T-helper 17 cell (primary cell): ENCODE measurements around the gene CNTRL. TPM values are rescaled to one million over a fixed set of nuclear protein-coding genes. Genes with fewer than 3 reads are reported as not detected.

ENCODE experiments used
- ATAC-seq: fragments of 150-1000 bp; cut with Tn5 transposase; 2 replicates; pipeline ENCODE4 v1.10.0; 2021; ENCODE audit warnings: mild to moderate bottlenecking, moderate library complexity
- DNase-seq, 3 donors: peaks; one replicate each; pipeline versions ENCODE4 v3.0.0 to v3.0.0-alpha.2; 2020 to 2021
- H3K9me3 ChIP-seq: one replicate; pipeline ENCODE4 v1.7.0; 2013; ENCODE audit warnings: low read length, mild to moderate bottlenecking; ENCODE audit not compliant: control insufficient read depth, poor library complexity, severe bottlenecking
- H3K27ac Mint-ChIP-seq: one replicate; pipeline ENCODE4 v1.8.0; 2022; ENCODE audit warnings: mild to moderate bottlenecking, moderate library complexity, mixed read lengths
- H3K27me3 Mint-ChIP-seq: one replicate; pipeline ENCODE4 v1.8.0; 2022; ENCODE audit warnings: mixed read lengths
- H3K36me3 Mint-ChIP-seq: one replicate; pipeline ENCODE4 v1.8.0; 2022; ENCODE audit warnings: low read depth, mixed read lengths
- H3K4me1 Mint-ChIP-seq: one replicate; pipeline ENCODE4 v1.8.0; 2022; ENCODE audit warnings: mild to moderate bottlenecking, mixed read lengths
- H3K4me3 Mint-ChIP-seq: one replicate; pipeline ENCODE4 v1.8.0; 2022; ENCODE audit warnings: mild to moderate bottlenecking, moderate library complexity, mixed read lengths
- total RNA-seq, 4 donors: library from RNA in 2 of 4; stranded (reverse) in 2 of 4; gene quantifications; one replicate each; pipeline ENCODE4 v1.2.3 and lab custom pipeline; 2022 to 2026

Gene CNTRL
- total RNA-seq, 2 donors from 2014 or later, result 69.5 to 81.1 TPM

DNA sequence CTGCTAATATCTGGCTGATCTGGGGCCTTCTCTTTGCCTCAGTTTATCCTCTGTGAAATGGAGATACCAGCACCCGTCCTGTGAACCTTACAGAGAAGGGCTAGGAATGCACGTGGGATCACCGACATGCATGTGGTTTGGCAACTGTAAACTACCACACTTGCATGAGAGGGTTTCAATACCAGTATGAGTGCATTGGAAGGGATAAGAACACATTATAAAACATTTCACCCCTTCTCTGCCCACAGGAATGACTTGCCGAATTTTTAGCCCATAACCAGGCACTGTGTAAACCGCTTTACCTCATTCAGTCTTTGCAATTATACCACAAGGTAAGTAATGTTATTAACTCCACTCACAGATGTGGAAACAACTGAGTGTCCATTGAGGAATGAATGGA lies 135.8 kb downstream of the CNTRL start:
- H3K27ac Mint-ChIP-seq, result no peak overlapping the region
- H3K4me1 Mint-ChIP-seq, result peaks cover 14% of the 10 kb centered on the region
- no peaks in the 10 kb centered on the region for H3K27me3 Mint-ChIP-seq
- H3K36me3 Mint-ChIP-seq, result no peaks in the 10 kb centered on the region
- DNase-seq (no peak), ATAC-seq (no peak)
- no peak overlapping the region for H3K4me3 Mint-ChIP-seq
- H3K9me3 ChIP-seq, result no peaks in the 10 kb centered on the region

DNA sequence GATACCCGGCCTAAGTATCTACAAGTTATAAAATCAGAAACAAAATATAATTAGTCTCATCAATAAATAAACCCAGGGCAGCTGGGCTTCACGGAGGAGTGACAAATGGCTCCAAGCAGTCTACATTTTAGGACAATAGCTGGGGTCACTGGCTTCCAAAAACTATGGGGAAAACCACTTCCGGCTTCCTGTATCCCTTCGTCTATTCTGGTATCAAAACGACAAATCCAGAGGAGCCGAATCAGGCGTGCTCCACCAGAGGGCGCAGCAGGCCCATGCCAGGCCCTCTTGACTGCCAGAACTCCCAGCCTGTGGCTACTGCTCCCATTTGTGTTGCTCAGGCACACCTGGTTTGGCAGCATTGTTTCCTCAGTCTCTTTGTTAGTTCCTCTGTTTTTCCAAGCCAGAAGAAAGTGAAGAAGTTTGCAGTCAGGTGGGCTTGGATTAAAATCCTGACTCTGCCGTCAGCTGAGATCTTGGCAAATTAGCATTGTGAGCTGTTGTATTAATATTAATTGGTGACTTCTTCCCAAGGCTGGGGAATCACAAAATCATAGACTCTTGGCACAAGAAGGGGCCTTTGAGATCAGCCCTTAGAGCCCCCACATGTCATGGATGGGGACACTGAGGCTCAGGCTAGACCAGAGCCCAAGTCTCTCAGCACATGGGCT lies 138.5 kb downstream of the CNTRL start:
- no peaks in the 10 kb centered on the region for H3K9me3 ChIP-seq
- Mint-ChIP-seq H3K4me3 (no peak overlapping the region), H3K36me3 (peaks cover 2% of the 10 kb centered on the region), H3K27me3 (no peaks in the 10 kb centered on the region), H3K27ac (no peak overlapping the region), H3K4me1 (peaks cover 12% of the 10 kb centered on the region)
- ATAC-seq (peak; percentile 81), DNase-seq (peak; percentile 40 to 50 (median 43))

DNA sequence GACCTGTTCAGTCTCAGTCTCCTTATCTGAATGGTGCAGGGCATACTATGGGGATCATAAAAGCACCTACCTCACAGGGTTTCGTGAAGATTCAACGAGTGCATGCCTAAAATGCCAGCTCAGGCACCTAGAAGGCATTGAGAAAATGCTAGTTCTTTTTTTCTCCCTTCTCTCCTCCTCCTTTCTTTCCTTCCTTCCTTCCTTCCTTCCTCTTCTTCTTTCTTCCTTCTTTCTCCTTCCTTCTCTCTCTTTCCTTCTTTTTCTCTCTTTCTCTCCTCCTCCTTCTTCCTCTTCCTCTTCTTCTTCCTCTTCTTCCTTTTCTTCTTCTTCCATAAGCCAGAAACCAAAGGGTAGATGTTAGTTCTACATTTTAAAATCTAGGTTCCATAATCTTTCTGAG lies 139.2 kb downstream of the CNTRL start:
- ATAC-seq (no peak), DNase-seq (no peak)
- H3K4me1 Mint-ChIP-seq, result peaks cover 10% of the 10 kb centered on the region
- H3K27me3 Mint-ChIP-seq, result no peaks in the 10 kb centered on the region
- H3K36me3 Mint-ChIP-seq, result peaks cover 2% of the 10 kb centered on the region
- H3K9me3 ChIP-seq, result no peaks in the 10 kb centered on the region
- no peak overlapping the region for H3K27ac Mint-ChIP-seq
- H3K4me3 Mint-ChIP-seq, result no peak overlapping the region

DNA sequence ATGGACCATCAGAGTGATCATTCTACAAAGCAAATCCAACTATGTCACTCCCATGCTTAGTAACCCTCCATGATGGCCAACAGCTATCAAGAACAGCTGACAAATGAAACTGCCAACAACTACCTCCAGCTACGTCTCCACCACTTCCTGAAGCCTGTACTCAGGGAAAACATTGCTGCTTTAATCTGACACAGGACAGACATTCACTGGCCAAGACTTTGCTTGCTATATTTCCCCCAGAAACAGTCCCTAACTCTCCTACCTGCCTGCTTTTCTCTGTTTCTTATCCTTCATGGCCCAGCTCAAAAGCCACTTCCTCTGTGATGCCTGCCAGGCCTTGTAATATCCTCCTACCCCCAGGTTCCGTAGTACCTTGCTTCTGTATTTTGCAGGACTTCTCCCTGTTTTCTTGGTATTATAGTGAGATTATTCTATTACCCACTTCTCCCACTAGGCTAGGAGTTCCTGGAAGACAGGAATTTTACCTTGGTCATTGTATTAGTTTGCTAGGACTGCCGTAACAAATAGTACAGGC lies 141.6 kb downstream of the CNTRL start:
- H3K9me3 ChIP-seq, result no peaks in the 10 kb centered on the region
- no peak overlapping the region for H3K27ac Mint-ChIP-seq
- DNase-seq (no peak), ATAC-seq (no peak)
- H3K27me3 Mint-ChIP-seq, result no peaks in the 10 kb centered on the region
- peaks cover 2% of the 10 kb centered on the region for H3K36me3 Mint-ChIP-seq
- H3K4me1 Mint-ChIP-seq, result peaks cover 10% of the 10 kb centered on the region
- H3K4me3 Mint-ChIP-seq, result no peak overlapping the region

DNA sequence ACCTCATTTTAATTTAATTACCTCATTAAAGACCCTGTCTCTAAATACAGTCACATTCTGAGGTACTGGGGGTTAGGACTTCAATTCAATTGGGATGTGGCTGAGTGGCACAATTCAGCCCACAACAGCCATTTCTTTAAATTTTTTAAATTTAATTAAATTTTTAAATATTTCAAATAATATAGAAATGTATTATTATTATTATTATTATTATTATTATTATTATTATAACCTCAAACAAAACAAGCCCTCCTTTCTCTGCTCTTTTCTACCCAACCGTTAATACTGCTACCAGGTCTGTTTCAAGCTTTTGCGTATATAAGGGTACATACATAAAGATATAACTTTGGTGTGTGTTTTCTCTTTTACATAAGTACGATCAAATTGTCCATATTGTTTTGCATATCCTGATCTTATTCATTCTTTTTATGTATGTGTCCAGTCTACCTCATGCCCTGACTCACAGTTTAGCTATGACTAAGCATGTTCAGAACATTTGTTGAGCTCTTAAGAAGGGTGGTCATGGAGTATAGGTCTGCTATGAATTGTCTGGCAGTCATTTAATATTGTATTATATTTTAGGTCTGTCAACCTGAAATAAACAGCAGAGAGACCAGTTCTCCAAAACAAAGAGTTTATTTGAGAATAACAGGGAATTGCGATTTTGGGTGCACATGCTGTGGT lies 143.0 kb downstream of the CNTRL start:
- ATAC-seq (no peak), DNase-seq (no peak)
- no peaks in the 10 kb centered on the region for H3K27me3 Mint-ChIP-seq
- no peak overlapping the region for H3K27ac Mint-ChIP-seq
- peaks cover 2% of the 10 kb centered on the region for H3K36me3 Mint-ChIP-seq
- H3K4me1 Mint-ChIP-seq, result peaks cover 10% of the 10 kb centered on the region
- H3K4me3 Mint-ChIP-seq, result no peak overlapping the region
- H3K9me3 ChIP-seq, result no peaks in the 10 kb centered on the region

DNA sequence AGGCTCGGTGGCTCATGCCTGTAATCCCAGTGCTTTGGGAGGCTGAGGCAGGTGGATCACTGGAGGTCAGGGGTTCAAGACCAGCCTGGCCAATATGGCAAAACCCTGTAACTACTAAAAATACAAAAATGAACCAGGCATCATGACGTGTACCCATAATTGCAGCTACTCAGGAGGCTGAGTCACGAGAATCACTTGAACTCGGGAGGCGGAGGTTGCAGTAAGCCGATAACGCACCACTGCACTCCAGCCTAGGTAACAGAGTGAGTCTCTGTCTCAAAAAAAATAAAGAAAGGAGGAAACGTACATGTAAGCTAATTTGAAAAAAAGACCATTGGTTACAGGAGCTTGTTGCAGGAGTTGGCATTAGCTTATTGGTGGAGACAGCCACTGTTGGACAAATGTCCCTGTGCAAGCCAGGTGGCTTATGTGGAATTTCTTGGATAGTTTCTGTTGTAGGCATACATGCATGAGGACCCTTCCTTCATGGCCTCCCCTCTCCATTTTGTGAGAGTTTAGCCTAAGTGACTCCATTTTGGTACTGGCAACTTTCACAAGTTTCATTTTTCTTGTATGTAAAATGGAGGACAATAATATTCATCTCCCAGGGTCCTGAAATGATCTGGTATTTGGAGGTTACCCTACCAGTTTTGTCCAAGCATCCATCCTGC lies 143.7 kb downstream of the CNTRL start:
- no peak for ATAC-seq
- H3K27ac Mint-ChIP-seq, result no peak overlapping the region
- no peaks in the 10 kb centered on the region for H3K27me3 Mint-ChIP-seq
- H3K36me3 Mint-ChIP-seq, result peaks cover 2% of the 10 kb centered on the region
- H3K4me1 Mint-ChIP-seq, result peaks cover 7% of the 10 kb centered on the region
- H3K4me3 Mint-ChIP-seq, result no peak overlapping the region
- no peaks in the 10 kb centered on the region for H3K9me3 ChIP-seq
- no peak for DNase-seq

DNA sequence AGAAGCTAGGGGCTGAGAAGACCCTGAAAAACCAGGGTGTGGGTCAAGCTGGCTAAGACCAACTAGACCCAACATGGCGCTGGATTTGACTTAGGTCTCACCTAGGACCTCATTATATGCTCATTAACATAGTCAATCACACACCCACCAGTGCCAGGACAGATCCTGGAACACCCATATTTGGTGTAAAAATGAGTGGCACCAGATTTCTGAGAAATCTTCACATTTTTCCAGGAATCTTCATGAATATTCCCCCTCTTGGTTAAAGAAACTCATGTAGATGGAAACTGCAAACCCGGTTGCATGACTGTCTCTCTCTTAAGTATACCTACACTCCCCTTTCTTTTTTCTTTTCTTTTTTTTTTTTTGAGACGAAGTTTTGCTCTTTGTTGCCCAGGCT lies 144.8 kb downstream of the CNTRL start:
- no peak for ATAC-seq
- Mint-ChIP-seq H3K4me1 (peaks cover 4% of the 10 kb centered on the region), H3K4me3 (no peak overlapping the region), H3K27me3 (no peaks in the 10 kb centered on the region), H3K27ac (no peak overlapping the region), H3K36me3 (peaks cover 2% of the 10 kb centered on the region)
- no peaks in the 10 kb centered on the region for H3K9me3 ChIP-seq
- DNase-seq, result no peak

DNA sequence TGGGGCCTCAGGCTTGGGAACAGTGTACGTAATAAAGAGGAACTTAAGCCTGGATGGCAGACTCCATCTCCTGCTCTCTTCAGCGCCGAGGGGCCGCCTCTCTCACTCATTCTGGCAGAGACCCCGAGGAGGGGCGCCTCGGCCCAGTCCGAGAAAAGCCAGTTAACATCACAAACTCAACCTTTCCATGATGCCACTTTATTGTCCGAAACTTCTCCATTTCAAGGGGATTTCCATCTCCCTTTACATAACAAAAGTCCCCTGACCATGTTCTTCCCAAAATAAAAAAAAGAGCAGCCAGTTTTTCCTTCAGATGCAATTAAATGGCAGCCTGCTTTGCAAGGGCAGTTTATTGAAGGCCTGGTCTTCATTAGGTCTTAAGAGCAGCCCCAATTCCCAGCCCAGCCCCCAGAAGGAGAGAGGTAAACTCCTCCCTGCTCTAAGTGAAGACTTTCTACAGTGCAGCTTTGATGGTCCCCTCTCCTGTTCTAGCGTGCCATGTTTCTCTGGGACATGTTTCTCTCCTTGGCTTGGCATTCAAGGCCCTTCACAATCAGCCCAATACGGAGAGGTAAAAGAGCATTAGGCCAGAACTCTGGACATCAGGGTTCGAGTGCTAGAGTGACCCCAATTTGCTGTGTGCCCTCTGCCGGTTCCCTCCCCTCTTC lies 146.4 kb downstream of the CNTRL start:
- ATAC-seq (no peak), DNase-seq (no peak)
- Mint-ChIP-seq H3K27ac (no peak overlapping the region), H3K36me3 (peaks cover 2% of the 10 kb centered on the region), H3K4me1 (peaks cover 4% of the 10 kb centered on the region), H3K4me3 (no peak overlapping the region), H3K27me3 (no peaks in the 10 kb centered on the region)
- no peaks in the 10 kb centered on the region for H3K9me3 ChIP-seq

DNA sequence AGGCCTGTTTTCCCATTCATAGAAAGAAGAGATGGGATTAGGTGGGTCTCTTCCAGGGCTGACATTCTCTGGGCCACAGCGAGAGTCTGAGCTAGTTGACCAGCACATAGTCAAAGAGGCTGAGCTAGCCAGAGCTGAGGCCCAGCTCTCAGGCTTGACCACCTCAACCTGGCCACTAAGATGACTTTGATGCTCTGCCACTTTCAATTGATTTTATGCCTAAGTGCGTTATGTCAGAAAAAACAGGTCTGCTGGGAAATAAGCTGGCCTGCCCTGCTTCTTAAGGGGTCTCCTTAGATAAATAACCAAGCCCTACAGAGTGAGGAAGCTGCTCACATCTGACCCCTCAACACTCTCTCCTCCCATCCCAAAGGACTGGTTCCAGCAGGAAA lies 146.9 kb downstream of the CNTRL start:
- H3K27me3 Mint-ChIP-seq, result no peaks in the 10 kb centered on the region
- H3K4me3 Mint-ChIP-seq, result no peak overlapping the region
- H3K4me1 Mint-ChIP-seq, result no peaks in the 10 kb centered on the region
- no peak overlapping the region for H3K27ac Mint-ChIP-seq
- H3K36me3 Mint-ChIP-seq, result no peaks in the 10 kb centered on the region
- no peaks in the 10 kb centered on the region for H3K9me3 ChIP-seq
- no peak for ATAC-seq
- no peak for DNase-seq

DNA sequence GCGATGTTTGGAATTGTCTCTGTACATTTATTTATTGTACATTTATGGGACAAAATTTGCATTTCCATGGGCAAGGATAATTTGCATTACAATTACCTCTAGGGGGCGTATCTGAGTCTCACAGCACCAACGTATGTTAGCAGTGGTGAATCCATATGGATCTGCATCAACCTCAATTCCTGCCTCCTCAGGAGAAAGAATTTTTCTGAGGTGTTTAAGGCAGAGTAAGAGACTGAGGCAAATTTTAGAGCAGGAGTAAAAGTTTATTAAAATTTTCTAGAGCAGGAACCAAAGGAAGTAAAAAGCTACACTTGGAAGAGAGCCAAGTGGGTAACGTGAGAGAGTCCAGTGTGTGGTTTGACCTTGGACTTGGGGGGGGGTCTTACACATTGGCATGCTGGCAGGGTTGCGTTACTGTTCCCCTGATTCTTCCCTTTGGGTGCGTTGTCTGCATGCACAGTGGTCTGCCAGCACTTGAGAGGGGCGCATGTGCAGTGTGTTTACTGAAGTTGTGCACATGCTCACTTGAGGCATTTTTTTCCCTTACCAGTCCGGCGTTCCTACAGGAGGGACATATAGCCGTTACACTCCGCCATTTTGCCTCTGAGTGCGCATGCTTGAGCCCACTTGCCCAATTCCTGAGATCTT lies 147.9 kb downstream of the CNTRL start:
- no peak overlapping the region for H3K4me3 Mint-ChIP-seq
- no peak overlapping the region for H3K27ac Mint-ChIP-seq
- H3K4me1 Mint-ChIP-seq, result no peaks in the 10 kb centered on the region
- H3K36me3 Mint-ChIP-seq, result no peaks in the 10 kb centered on the region
- no peak for ATAC-seq
- H3K27me3 Mint-ChIP-seq, result no peaks in the 10 kb centered on the region
- no peaks in the 10 kb centered on the region for H3K9me3 ChIP-seq
- DNase-seq, result no peak

DNA sequence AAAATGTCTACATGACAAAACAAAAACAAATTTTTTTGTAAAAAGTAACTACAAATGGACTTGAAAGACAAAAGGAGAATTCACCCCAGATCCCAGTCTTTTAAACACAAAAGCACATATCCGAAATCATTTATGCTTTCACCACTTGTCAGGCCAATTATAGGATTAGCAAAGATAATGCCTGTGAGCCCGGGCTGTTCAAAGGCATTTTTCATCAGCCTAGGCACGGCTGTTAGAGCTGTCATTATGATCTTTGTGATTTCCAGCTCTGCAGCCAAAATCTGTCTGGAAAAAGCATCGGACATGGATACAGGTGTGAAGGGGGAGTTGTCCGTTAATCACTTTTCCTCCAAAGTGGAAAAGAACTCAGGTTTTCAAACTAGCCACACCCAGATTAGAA lies 150.5 kb downstream of the CNTRL start:
- Mint-ChIP-seq H3K4me3 (no peak overlapping the region), H3K27me3 (no peaks in the 10 kb centered on the region), H3K27ac (no peak overlapping the region), H3K4me1 (peaks cover 3% of the 10 kb centered on the region), H3K36me3 (peaks cover 2% of the 10 kb centered on the region)
- ATAC-seq, result no peak
- no peaks in the 10 kb centered on the region for H3K9me3 ChIP-seq
- no peak for DNase-seq

DNA sequence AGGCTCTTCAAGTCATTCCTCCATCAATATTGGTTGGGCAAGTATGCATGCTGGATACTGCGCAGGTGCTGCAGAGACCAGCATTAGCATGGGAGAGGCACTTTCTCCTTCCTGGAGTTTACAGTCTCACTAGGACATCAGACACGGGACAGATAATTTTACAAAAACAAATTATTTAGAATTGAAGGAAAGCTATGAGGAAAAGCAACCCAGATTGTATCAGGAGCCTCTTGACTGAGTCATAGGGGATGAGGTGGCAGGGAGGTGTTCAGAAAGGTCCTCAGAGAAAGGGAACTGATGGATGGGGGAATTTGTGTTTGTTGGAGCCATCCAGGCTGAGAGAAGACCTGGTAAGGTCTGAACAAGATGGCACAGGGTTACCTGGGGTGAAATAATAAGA lies 151.4 kb downstream of the CNTRL start:
- Mint-ChIP-seq H3K4me3 (no peak overlapping the region), H3K36me3 (peaks cover 4% of the 10 kb centered on the region), H3K4me1 (peaks cover 3% of the 10 kb centered on the region), H3K27ac (no peak overlapping the region), H3K27me3 (no peaks in the 10 kb centered on the region)
- DNase-seq (no peak), ATAC-seq (no peak)
- H3K9me3 ChIP-seq, result no peaks in the 10 kb centered on the region
